ENCODE data around the gene OR7G2.

- TF ChIP-seq REST (IDR thresholded peaks at IDR 0.05; ENCODE audit: insufficient read depth in 1 of 2, low read depth in 2 of 2, low read length in 2 of 2) (no peak), TAF1 (IDR thresholded peaks at IDR 0.05; ENCODE audit: borderline replicate concordance, insufficient read depth, low read length) (no peak), SIN3A (IDR thresholded peaks at IDR 0.05; ENCODE audit: borderline replicate concordance, insufficient read depth, low read length) (no peak), POLR2AphosphoS5 (IDR thresholded peaks at IDR 0.05; ENCODE audit: low read depth, low read length) (no peak)
Observed at GRCh38 chr19:9115307-9115813, 8.1 kb upstream of the OR7G2 start, which contains the start of gene OR7G1.
